NCI-H460 (cell line): ENCODE results near the gene PTPN11. TPM values are rescaled to one million over a fixed set of nuclear protein-coding genes. Genes with fewer than 3 reads are reported as not detected.

Source experiments
- DNase-seq: peaks from one replicate; pipeline ENCODE4 v3.0.0-alpha.2; 2016; ENCODE audit warnings: low read depth; ENCODE audit errors: extremely low read depth
- total RNA-seq: library from RNA; depleted of rRNA; stranded (reverse); fragments of >200 nt; shearing (Covaris generic); gene quantifications from 2 replicates; pipeline ENCODE4 v1.2.3, GENCODE V29; 2014; rRNA removed

PTPN11 gene
- total RNA-seq, 1 experiment from 2014 or later = 110 TPM

DNA sequence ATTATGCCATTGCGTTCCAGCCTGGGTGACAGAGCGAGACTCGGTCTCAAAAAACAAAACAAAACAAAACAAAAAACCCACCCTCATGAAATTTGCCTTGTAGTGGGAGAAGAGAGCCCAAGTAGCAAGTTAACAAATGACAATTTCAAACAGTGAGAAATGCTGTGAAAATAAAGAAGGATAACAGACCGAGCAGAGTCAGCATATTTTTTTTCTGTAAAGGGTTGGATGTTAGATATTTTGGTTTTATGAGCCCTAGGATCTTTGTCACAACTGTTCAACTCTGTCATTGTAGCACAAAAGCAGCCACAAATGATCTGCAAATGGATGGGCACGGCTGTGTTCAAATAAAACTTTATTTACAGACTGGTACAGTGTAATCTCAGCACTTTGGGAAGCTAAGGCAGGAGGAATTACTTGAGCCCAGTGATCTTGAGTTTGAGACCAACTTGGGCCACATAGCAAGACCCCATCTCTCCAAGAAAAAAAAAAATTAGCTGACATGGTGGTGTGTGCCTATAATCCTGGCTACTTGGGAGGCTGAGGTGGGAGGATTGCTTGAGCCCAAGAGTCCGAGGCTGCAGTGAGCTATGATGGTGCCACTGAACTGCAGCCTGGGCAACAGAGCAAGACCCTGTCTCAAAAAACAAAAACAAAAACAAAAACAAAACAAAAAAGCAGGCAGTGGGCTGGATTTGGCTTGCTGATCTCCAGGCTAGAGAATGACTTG, 117.1 kb downstream of the PTPN11 start:
- no peak for DNase-seq

DNA sequence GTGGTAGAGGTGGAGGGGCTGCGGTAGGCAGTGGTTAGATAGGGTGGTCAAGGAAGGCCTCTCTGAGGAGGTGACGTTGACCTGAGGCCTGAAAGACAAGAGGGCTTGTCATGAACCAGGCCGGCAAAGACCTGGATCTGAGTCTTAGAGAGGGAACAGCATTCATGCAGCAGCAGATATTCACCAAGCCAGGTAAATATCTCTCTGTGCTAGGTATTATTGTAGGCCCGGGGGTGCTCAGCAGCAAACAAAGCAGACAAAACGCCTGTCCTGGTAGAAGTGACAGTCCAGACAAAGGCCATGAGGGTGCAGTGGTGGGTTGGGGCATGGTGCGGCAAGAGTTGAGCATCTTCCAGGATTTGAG, 117.6 kb downstream of the PTPN11 start:
- DNase-seq = no peak

DNA sequence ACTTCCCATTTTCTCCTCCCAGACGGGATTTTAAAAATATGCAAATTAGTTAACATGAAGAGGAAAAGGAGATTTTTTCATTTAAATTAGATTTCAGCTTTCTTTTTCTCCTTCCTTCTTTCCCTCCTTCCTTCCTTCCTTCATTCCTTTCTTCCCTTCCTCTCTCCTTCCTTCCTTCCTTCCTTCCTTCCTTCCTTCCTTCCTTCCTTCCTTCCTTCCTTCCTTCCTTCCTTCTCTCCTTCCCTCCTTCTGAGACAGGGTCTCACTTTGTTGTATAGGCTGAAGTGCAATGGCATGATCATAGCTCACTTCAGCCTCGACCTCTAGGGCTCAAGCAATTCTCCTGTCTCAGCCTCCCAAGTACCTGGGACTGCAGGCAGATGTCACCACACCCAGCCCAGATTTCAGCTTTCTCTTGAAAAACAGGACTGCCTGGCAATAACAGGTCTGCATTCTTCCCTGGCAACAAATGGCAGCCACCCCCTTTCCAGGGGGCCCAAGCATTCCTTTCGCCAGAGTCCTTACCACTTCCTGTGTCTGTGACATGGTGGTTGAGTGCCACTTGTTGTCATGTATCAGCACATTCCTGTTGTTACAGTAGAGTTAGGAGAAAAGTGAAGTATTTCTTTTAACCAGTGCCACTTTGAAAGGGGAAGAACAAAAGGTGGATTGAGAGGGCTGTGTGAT, 119.1 kb downstream of the PTPN11 start:
- DNase-seq = no peak

DNA sequence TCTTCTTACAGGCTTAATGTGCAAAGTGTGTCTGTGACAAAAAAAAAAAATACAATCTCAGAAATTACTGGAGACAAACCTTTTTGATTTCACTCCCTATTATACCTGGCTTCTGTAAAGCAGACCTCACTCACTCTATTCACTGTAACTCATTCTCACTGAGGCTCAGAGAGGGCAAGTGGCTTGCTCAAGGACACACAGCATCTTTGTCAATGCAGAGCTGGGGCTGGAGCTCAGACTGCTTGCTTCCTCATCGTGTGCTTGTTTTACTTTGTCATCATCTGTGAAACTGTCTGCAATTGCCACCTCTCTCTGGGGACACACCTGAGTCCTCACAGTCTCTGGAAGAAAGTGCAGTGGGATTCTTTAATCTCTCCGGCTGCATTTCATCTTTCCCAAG, 120.0 kb downstream of the PTPN11 start:
- DNase-seq = no peak

DNA sequence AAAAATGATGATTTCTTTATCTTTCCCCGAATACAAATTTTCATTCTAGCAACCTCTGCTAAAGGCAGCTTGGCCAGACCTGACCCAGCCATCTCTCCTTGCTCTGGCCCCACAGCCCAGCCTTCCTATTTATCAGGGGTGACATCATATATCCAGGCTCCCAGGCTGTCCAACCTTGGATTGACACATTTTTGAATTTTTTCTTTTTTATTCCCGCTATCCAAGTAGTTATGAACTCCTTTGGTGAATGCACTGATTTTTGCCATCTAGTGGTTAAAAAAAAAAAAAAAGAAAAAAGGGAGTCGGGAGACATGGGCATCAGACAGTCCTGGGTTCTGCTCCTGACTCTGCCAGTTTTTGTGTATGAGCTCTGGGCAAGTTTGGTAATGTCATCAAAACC, 120.5 kb downstream of the PTPN11 start:
- no peak for DNase-seq

DNA sequence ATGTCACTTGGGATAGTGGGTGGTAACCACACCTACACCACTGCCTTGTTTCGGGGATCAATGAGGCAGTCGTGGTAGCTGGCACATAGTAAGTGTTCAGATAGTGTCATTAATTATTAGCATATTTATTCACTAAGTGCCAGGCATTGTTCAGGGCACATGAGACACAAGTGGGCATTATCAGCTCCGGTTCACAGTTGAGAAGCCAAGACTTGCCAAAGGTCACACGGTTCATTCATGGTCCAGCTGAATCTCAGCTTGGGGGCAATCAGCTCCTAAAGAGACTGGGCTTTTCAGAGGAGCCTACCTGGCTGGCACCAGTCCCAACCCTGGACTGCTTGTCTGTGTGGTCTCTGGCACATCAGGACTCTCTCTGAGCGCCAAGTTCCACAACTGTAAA, 121.3 kb downstream of the PTPN11 start:
- DNase-seq = no peak

DNA sequence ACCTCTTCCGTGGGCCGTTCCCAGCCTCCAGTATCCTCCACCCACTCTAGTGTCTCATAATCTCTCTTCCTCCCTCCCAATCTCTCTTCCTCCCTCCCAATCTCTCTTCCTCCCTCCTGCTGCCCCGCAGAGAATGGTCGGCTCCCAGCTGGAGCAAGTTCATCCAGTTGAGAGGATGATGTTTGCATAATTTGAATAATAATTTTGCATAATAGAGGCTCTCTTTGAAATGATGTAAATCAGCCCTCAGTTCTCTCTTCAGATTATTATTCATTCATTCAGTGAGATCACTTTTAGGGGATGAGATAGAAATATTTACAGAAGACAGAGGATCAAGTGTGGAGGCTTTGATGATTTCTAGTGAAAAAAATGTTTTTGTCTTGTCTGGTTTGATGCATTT, 125.0 kb downstream of the PTPN11 start:
- no peak for DNase-seq

DNA sequence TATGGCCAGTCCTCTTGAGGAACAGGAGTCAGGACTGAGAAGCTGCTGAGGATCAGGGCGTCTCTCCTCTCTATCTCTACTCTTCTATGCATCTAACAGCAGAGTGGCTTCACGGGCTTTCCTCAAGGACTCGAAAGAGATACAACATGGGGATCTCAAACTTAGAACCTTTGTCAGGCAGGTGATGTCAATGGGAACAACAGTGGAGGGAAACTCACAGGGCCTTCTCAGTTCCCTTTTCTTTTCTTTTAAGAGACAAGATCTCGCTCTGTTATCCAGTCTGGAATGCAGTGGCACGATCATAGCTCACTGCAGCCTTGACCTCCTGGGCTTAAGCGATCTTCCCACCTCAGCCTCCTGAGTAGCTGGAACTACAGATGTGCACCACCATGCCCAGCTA, 127.6 kb downstream of the PTPN11 start:
- no peak for DNase-seq

DNA sequence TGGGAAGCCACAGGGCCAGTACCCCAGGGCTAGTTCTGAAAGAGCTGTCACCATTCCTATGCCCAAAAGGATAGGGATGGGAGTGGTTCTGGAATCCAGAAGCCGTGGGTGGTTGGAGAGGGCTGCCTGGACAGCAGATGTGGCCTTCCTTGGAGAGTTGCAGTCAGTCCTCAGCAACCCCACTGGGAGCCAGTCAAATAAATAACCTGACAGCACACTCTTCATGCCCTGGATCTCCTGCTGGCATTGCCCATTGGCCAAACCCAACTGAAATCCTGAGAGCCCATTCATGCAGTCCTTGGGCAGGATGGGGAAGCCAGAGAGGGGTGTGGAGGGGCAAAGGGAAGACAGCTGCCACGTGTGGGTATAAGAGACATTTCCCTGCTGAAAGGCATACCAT, 128.2 kb downstream of the PTPN11 start:
- DNase-seq = no peak

DNA sequence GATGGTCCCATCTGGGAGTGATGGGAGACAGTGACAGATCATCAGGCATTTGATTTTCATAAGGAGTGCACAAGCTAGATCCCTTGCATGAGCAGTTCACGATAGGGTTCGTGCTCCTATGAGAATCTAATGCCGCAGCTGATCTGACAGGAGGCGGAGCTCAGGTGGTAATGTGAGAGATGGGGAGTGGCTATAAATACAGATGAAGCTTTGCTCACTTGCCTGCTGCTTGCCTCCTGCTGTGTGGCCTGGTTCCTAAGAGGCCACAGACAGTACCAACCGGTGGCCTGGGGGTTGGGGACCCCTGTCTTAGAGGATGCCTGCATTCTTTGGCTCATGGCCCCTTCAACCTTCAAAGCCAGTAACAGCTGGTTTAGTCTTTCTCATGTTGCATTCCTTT, 130.3 kb downstream of the PTPN11 start:
- DNase-seq = no peak

DNA sequence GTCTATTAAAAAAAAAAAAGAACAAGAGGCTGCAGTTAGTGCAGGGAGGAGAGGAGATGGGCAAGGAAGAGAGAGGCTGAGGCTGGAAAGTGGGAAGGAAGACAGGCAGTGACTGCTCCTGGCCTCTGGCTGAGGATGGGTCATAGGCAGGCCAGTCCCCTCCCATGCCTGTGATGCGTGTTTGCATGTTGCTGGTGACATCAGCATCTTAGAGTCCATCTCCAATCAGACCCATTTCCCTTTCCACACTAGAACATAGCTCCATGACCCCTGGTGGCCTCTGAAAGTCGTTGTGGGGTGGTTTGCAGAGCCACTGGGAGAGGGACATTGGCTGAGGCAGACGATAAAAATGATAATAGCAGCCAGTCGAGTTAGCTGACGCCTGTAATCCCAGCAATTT, 132.9 kb downstream of the PTPN11 start:
- DNase-seq = no peak

DNA sequence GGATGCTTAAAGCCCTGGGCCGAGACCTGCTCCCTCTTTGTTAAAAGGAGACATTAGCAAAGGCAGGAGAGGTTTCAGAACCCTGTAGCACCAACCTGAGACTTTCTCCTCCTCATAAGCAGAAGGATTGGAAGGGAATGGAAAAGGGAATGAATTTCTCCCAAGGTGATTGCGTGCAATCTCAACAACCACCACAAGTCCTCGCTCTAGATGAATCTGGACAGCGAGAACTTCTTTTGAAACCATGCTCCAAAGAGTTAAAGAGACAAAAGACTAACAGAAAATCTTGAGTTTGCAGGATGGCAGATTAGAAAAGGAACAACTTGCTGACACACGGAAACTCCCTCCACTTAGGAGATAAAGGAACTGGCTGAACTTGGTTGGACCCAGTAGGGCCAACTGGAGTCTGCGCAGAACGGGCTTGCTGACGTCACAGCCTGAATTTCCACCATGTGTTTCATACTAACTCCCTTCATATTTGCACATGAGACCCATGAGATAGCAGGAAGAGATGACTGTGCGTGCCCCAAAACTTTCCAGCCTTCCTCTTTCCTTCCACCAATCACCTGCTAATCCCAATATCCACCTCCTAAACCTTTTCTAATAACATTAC, 137.0 kb downstream of the PTPN11 start:
- DNase-seq = no peak

DNA sequence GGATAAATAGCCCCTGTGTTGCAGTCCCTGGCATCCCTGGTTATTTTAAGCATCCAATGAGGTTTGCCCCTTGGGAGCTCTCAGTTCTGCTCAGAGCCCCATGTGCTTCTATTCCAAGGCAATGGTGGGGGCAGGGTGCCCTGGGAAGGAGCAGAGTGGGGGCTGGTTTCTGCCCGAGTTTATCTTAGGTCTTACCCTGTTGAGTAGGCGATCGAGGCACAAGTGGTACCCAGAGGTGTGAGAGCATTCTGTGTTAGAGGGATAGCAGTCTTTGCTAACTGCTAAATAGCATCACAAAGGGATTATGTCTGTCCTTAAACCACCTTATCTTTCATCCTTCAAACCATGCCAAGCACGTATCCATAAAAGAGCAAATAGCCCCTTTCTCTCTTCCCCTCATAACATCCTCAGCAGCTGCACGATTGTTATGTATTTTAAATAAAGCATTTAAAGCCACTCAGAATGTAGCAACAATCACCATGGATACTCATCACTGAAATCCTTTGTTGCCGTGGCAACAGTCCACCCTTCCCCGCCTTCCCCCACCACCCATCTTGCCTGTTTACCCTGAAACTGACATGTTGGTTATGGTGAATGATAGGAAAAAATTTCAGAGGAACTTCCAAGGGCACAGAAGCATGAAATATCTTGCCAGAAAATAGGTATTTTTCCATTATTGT, 139.3 kb downstream of the PTPN11 start:
- no peak for DNase-seq

Other genes starting within 250 kb of the PTPN11 start
- gene HECTD4, start 36.5 kb upstream of the PTPN11 start, total RNA-seq = 10.4 and 13.6 TPM in 2 replicates
- 2,910 and 2,965 TPM in 2 replicates for gene RPL6, start 9.3 kb upstream of the PTPN11 start, total RNA-seq